HCT116 (cell line): ENCODE data around the gene CTIF. TPM values are rescaled to one million over a fixed set of nuclear protein-coding genes. Genes with fewer than 3 reads are reported as not detected.

Experiments
- ATAC-seq: fragments of 200-7000 bp; cut with Tn5 transposase; 2 replicates; pipeline ENCODE4 v1.9.1; 2020; ENCODE audit warnings: mild to moderate bottlenecking, moderate library complexity
- BruUV-seq: library from RNA; stranded (reverse); fragments of 400-500 nt; replicated peaks from 2 replicates; lab custom pipeline; 2021; lab: Mats Ljungman, UMichigan
- CTCF ChIA-PET: fragments of 300-600 bp; sonication (Branson Sonifier 250); formaldehyde crosslinking; loops from one replicate; lab custom pipeline; 2021; ENCODE audit warnings: antibody characterized with exemption; lab: Charles Lee
- POLR2A ChIA-PET: fragments of 300-600, 350-600 bp; sonication (Branson Sonifier 250); formaldehyde crosslinking; loops from one replicate; lab custom pipeline; 2021; ENCODE audit warnings: antibody characterized with exemption; lab: Charles Lee
- RAD21 ChIA-PET, 2 experiments: fragments of 300-600 bp; sonication (Branson Sonifier 250); formaldehyde crosslinking; loops; one replicate each; lab custom pipeline; 2023; ENCODE audit warnings: low total read pairs in 2 of 2; ENCODE audit not compliant: uncharacterized antibody in 2 of 2, unreplicated experiment in 2 of 2, low non-redundant PET in 1 of 2; lab: Charles Lee
- DNase-seq: peaks from one replicate; pipeline ENCODE4 v3.0.0-alpha.2; 2010; ENCODE audit warnings: low read depth, low spot score
- H2AFZ ChIP-seq: fragments of 200-600 bp; shearing (Covaris generic), sonication (generic); 2 replicates; pipeline ENCODE4 v1.6.1; 2017; ENCODE audit warnings: low read depth, mixed run types, mixed read lengths, antibody characterized with exemption, low read length; ENCODE audit not compliant: poor library complexity, severe bottlenecking
- H3K27ac ChIP-seq: 2 replicates; pipeline ENCODE4 v1.5.1; 2012; ENCODE audit warnings: low read depth, low read length
- H3K27me3 ChIP-seq: fragments of 200-600 bp; sonication (generic); 2 replicates; pipeline ENCODE4 v1.6.1; 2016; ENCODE audit warnings: mixed run types, low read length, mixed read lengths; ENCODE audit not compliant: insufficient read depth
- H3K36me3 ChIP-seq, 2 experiments: fragments of 200-500 bp in 1 of 2; fragments of 200-600 bp in 1 of 2; sonication (Bioruptor generic) in 1 of 2; sonication (generic) in 1 of 2; 2 replicates each; pipeline versions ENCODE4 v1.5.1 to v1.6.1; 2014 to 2016; ENCODE audit warnings: low read length in 2 of 2, inconsistent platforms in 1 of 2, mixed read lengths in 1 of 2, mixed run types in 1 of 2; ENCODE audit not compliant: insufficient read depth in 2 of 2, control insufficient read depth in 1 of 2
- H3K4me1 ChIP-seq, 2 experiments: fragments of 200-600 bp in 1 of 2; sonication (generic) in 1 of 2; 2 replicates each; pipeline versions ENCODE4 v1.5.1 to v1.6.1; 2012 to 2017; ENCODE audit warnings: low read length in 2 of 2, inconsistent platforms in 1 of 2, mild to moderate bottlenecking in 1 of 2, mixed read lengths in 1 of 2, mixed run types in 1 of 2, moderate library complexity in 1 of 2; ENCODE audit not compliant: insufficient read depth in 2 of 2, control insufficient read depth in 1 of 2
- H3K4me2 ChIP-seq: fragments of 200-600 bp; sonication (generic); 2 replicates; pipeline ENCODE4 v1.6.1; 2017; ENCODE audit warnings: mixed run types, low read length, mixed read lengths
- H3K4me3 ChIP-seq, 2 experiments: fragments of 200-600 bp in 1 of 2; sonication (generic) in 1 of 2; replicated peaks in 1 of 2; 2 replicates each; pipeline ENCODE4 v1.5.1; 2011 to 2016; ENCODE audit warnings: low read length in 2 of 2, control low read depth in 1 of 2, low read depth in 1 of 2, mild to moderate bottlenecking in 1 of 2, mixed read lengths in 1 of 2, mixed run types in 1 of 2
- H3K79me2 ChIP-seq: fragments of 200-600 bp; sonication (generic); 2 replicates; pipeline ENCODE4 v1.6.1; 2017; ENCODE audit warnings: mild to moderate bottlenecking, mixed run types, low read length, moderate library complexity, mixed read lengths; ENCODE audit not compliant: insufficient read depth
- H3K9ac ChIP-seq: fragments of 200-600 bp; sonication (generic); 2 replicates; pipeline ENCODE4 v1.6.1; 2016; ENCODE audit warnings: low read length, mixed read lengths
- H3K9me2 ChIP-seq: fragments of 200-600 bp; sonication (generic), shearing (Covaris generic); 2 replicates; pipeline ENCODE4 v1.6.1; 2017; ENCODE audit warnings: mixed run types, mild to moderate bottlenecking, moderate library complexity; ENCODE audit not compliant: insufficient read depth
- H3K9me3 ChIP-seq, 2 experiments: fragments of 200-500 bp in 1 of 2; fragments of 200-600 bp in 1 of 2; sonication (Bioruptor generic) in 1 of 2; sonication (generic) in 1 of 2; 2 replicates each; pipeline ENCODE4 v1.6.1; 2014 to 2017; ENCODE audit warnings: low read length in 2 of 2, mixed read lengths in 2 of 2, inconsistent platforms in 1 of 2, low read depth in 1 of 2, mild to moderate bottlenecking in 1 of 2, mixed run types in 1 of 2, moderate library complexity in 1 of 2; ENCODE audit not compliant: control insufficient read depth in 1 of 2, insufficient read depth in 1 of 2
- H4K20me1 ChIP-seq: fragments of 200-600 bp; sonication (generic), shearing (Covaris generic); 2 replicates; pipeline ENCODE4 v1.6.1; 2017; ENCODE audit warnings: mixed run types, mild to moderate bottlenecking, moderate library complexity; ENCODE audit not compliant: insufficient read depth
- ATF3 ChIP-seq: IDR thresholded peaks from 2 replicates; pipeline ENCODE4 v1.6.1; 2012
- CBX3 ChIP-seq: IDR thresholded peaks from 2 replicates; pipeline ENCODE4 v1.6.1; 2012; ENCODE audit warnings: low read depth
- CEBPB ChIP-seq: IDR thresholded peaks from 2 replicates; pipeline ENCODE4 v1.6.1; 2012; ENCODE audit warnings: low read depth
- CTCF ChIP-seq, 3 experiments: fragments of 200-600 bp in 1 of 3; sonication (generic) in 1 of 3; IDR thresholded peaks in 2 of 3; conservative IDR thresholded peaks in 1 of 3; 2 replicates each; pipeline ENCODE4 v1.5.1; 2012 to 2017; ENCODE audit warnings: low read depth in 2 of 3, low read length in 2 of 3, antibody characterized with exemption in 1 of 3, borderline replicate concordance in 1 of 3, control low read depth in 1 of 3, mild to moderate bottlenecking in 1 of 3, mixed read lengths in 1 of 3, mixed run types in 1 of 3, moderate library complexity in 1 of 3; ENCODE audit not compliant: insufficient read depth in 1 of 3
- EZH2 ChIP-seq: fragments of 200-600 bp; sonication (generic); IDR thresholded peaks from 2 replicates; pipeline ENCODE4 v1.6.1; 2017; ENCODE audit warnings: antibody characterized with exemption, mixed run types
- FOSL1 ChIP-seq: IDR thresholded peaks from 2 replicates; pipeline ENCODE4 v1.6.1; 2012; ENCODE audit warnings: low read depth
- JUND ChIP-seq: IDR thresholded peaks from 2 replicates; pipeline ENCODE4 v1.6.1; 2012
- MAX ChIP-seq: IDR thresholded peaks from 2 replicates; pipeline ENCODE4 v1.6.1; 2012
- POLR2A ChIP-seq: IDR thresholded peaks from 2 replicates; pipeline ENCODE4 v1.7.0; 2011; ENCODE audit warnings: borderline replicate concordance; ENCODE audit not compliant: insufficient read depth, insufficient read length; ENCODE audit errors: extremely low read depth
- POLR2AphosphoS5 ChIP-seq: IDR thresholded peaks from 2 replicates; pipeline ENCODE4 v1.6.1; 2011; ENCODE audit warnings: mild to moderate bottlenecking, low read depth, low read length, moderate library complexity
- RAD21 ChIP-seq: IDR thresholded peaks from 2 replicates; pipeline ENCODE4 v1.6.1; 2012; ENCODE audit warnings: low read depth, mild to moderate bottlenecking
- REST ChIP-seq: IDR thresholded peaks from 2 replicates; pipeline ENCODE4 v1.6.1; 2012; ENCODE audit warnings: low read depth
- SIN3A ChIP-seq: IDR thresholded peaks from 2 replicates; pipeline ENCODE4 v1.6.1; 2012; ENCODE audit warnings: low read depth
- SRF ChIP-seq: IDR thresholded peaks from 2 replicates; pipeline ENCODE4 v1.6.1; 2012; ENCODE audit warnings: low read depth
- TCF7L2 ChIP-seq: IDR thresholded peaks from 2 replicates; pipeline ENCODE4 v1.7.0; 2011; ENCODE audit warnings: borderline replicate concordance, inconsistent platforms; ENCODE audit not compliant: insufficient read depth, insufficient read length; ENCODE audit errors: extremely low read depth
- YY1 ChIP-seq: IDR thresholded peaks from 2 replicates; pipeline ENCODE4 v1.6.1; 2011; ENCODE audit warnings: low read length, low read depth, moderate library complexity, mild to moderate bottlenecking; ENCODE audit not compliant: insufficient replicate concordance; ENCODE audit errors: extremely low read depth
- ZFX ChIP-seq: fragments of 450-650 bp; IDR thresholded peaks from 2 replicates; pipeline ENCODE4 v1.6.1; 2017
- ZNF274 ChIP-seq: fragments of 200-500 bp; sonication (Bioruptor generic); IDR thresholded peaks from 2 replicates; pipeline ENCODE4 v1.6.1; 2014; ENCODE audit warnings: mild to moderate bottlenecking, low read depth, low read length, inconsistent platforms
- intact Hi-C: fragments of 100-400 bp; cut with micrococcal nuclease; formaldehyde crosslinking; loops from 2 replicates; pipeline ENCODE4 v1.10.0; 2022
- total RNA-seq: library from RNA; stranded (reverse); gene quantifications from one replicate; pipeline ENCODE4 v1.2.1, GENCODE V29; 2021; ENCODE audit not compliant: unreplicated experiment

CTIF gene
- total RNA-seq, 1 experiment from 2014 or later = 19.7 TPM

- ChIA-PET CTCF (no interaction called here), POLR2A (no interaction called here), RAD21 (no interaction called here)
- intact Hi-C loops = no loop called here
- Histone ChIP-seq H3K9me2 (no peaks in the 10 kb centered on the region), H3K9ac (no peak overlapping the region), H4K20me1 (no peaks in the 10 kb centered on the region), H3K4me2 (no peak overlapping the region), H3K36me3 (no peaks in the 10 kb centered on the region), H3K9me3 (no peaks in the 10 kb centered on the region; a peak in 1 of 4 replicates), H3K4me1 (no peaks in the 10 kb centered on the region), H3K4me3 (no peak overlapping the region), H3K27ac (no peak overlapping the region), H3K79me2 (no peaks in the 10 kb centered on the region), H2AFZ (no peak overlapping the region), H3K27me3 (no peaks in the 10 kb centered on the region)
- DNase-seq (no peak), ATAC-seq (no peak)
- no peak for TF ChIP-seq POLR2AphosphoS5
- TF ChIP-seq FOSL1 = no peak
- TF ChIP-seq ATF3 = no peak
- TF ChIP-seq MAX = no peak
- no peak for TF ChIP-seq CBX3
- TF ChIP-seq SRF = no peak
- no peak for TF ChIP-seq YY1
- no peak for TF ChIP-seq CTCF (IDR thresholded peaks at IDR 0.05 in 2 of 3, conservative IDR thresholded peaks at IDR 0.05 in 1 of 3; ENCODE audit: borderline replicate concordance in 1 of 3, insufficient read depth in 1 of 3, low read depth in 2 of 3, low read length in 2 of 3)
- no peak for TF ChIP-seq POLR2A
- TF ChIP-seq JUND = no peak
- TF ChIP-seq ZNF274 = no peak
- TF ChIP-seq RAD21 = no peak
- no peak for TF ChIP-seq EZH2
- no peak for TF ChIP-seq ZFX
- TF ChIP-seq REST = no peak
- TF ChIP-seq SIN3A = no peak
- no peak for TF ChIP-seq TCF7L2
- TF ChIP-seq CEBPB = no peak
- no TSS peak for BruUV-seq
These were observed 188.8 kb downstream of the CTIF start for GRCh38 chr18:48727681-48728080.
